HepG2 (cell line): ENCODE measurements around the gene TOP1. TPM values are rescaled to one million over a fixed set of nuclear protein-coding genes. Genes with fewer than 3 reads are reported as not detected.

Experiments used
- FIP1L1 ChIP-seq: fragments of 200-400 bp; formaldehyde crosslinking; IDR thresholded peaks from 2 replicates; pipeline ENCODE4 v1.6.1; 2018; ENCODE audit warnings: low read depth, mild to moderate bottlenecking, low read length, moderate library complexity, borderline replicate concordance; ENCODE audit not compliant: insufficient read depth
- FOSL1 ChIP-seq: sonication (generic); formaldehyde crosslinking; IDR thresholded peaks from 2 replicates; pipeline ENCODE4 v1.9.0; 2021; ENCODE audit warnings: missing genetic modification reagents, borderline replicate concordance
- JARID2 ChIP-seq: sonication (generic); formaldehyde crosslinking; IDR thresholded peaks from 2 replicates; pipeline ENCODE4 v1.8.1; 2023; ENCODE audit warnings: missing genetic modification reagents, inconsistent platforms; ENCODE audit not compliant: insufficient replicate concordance
- PHB2 ChIP-seq: fragments of 450-650 bp; IDR thresholded peaks from 2 replicates; pipeline ENCODE4 v1.6.1; 2018; ENCODE audit not compliant: partially characterized antibody
- RNF219 ChIP-seq: sonication (generic); formaldehyde crosslinking; IDR thresholded peaks from 2 replicates; pipeline ENCODE4 v1.5.0; 2020; ENCODE audit warnings: mild to moderate bottlenecking, missing genetic modification reagents
- SALL1 ChIP-seq: sonication (generic); formaldehyde crosslinking; IDR thresholded peaks from 2 replicates; pipeline ENCODE4 v1.8.0; 2022; ENCODE audit warnings: mild to moderate bottlenecking, missing genetic modification reagents
- SKI ChIP-seq: fragments of 450-650 bp; IDR thresholded peaks from one replicate; pipeline ENCODE4 v1.6.1; 2018; ENCODE audit warnings: mild to moderate bottlenecking; ENCODE audit not compliant: partially characterized antibody
- STAT6 ChIP-seq: sonication (generic); formaldehyde crosslinking; IDR thresholded peaks from 2 replicates; pipeline ENCODE4 v1.4.0; 2020; ENCODE audit warnings: missing genetic modification reagents, mild to moderate bottlenecking, borderline replicate concordance
- TFDP2 ChIP-seq: sonication (generic); formaldehyde crosslinking; IDR thresholded peaks from 2 replicates; pipeline ENCODE4 v1.4.0; 2020; ENCODE audit warnings: missing genetic modification reagents
- TSC22D2 ChIP-seq: sonication (generic); formaldehyde crosslinking; IDR thresholded peaks from 2 replicates; pipeline ENCODE4 v1.5.1; 2020; ENCODE audit warnings: missing genetic modification reagents, mild to moderate bottlenecking, borderline replicate concordance
- ZGPAT ChIP-seq: IDR thresholded peaks from 2 replicates; pipeline ENCODE4 v1.6.1; 2016; ENCODE audit warnings: mild to moderate bottlenecking
- ZNF225 ChIP-seq: sonication (generic); formaldehyde crosslinking; IDR thresholded peaks from 2 replicates; pipeline ENCODE4 v1.4.0; 2020; ENCODE audit warnings: mild to moderate bottlenecking, missing genetic modification reagents
- ZNF253 ChIP-seq: sonication (generic); formaldehyde crosslinking; IDR thresholded peaks from 2 replicates; pipeline ENCODE4 v1.8.0; 2022; ENCODE audit warnings: mild to moderate bottlenecking, missing genetic modification reagents, borderline replicate concordance
- ZNF556 ChIP-seq: sonication (generic); formaldehyde crosslinking; IDR thresholded peaks from 2 replicates; pipeline ENCODE4 v1.4.0; 2020; ENCODE audit warnings: mild to moderate bottlenecking, missing genetic modification reagents, borderline replicate concordance
- ZNF567 ChIP-seq: sonication (generic); formaldehyde crosslinking; IDR thresholded peaks from 2 replicates; pipeline ENCODE4 v1.8.1; 2023; ENCODE audit warnings: mild to moderate bottlenecking, missing genetic modification reagents, borderline replicate concordance
- ZNF639 ChIP-seq: conservative IDR thresholded peaks from 2 replicates; pipeline ENCODE4 v1.6.1; 2018; ENCODE audit warnings: missing genetic modification reagents
- ZSCAN9 ChIP-seq: IDR thresholded peaks from 2 replicates; pipeline ENCODE4 v1.6.1; 2016; ENCODE audit warnings: borderline replicate concordance
- polyA plus RNA-seq, 8 experiments: library from polyadenylated mRNA; depleted of rRNA in 3 of 8; stranded (reverse) in 7 of 8; unstranded in 1 of 8; fragments of >200 nt; fragmentation: Illumina TruSeq in 4 of 8; extraction: Trizol in 4 of 8; gene quantifications; 2 replicates each; pipeline versions ENCODE4 v1.2.1 to v1.2.3, GENCODE V29; 2011 to 2016; ENCODE audit warnings: low read depth in 4 of 8, missing spikeins in 1 of 8, mixed read lengths in 1 of 8; ENCODE audit not compliant: insufficient read depth in 1 of 8
- total RNA-seq, 5 experiments: library from RNA; depleted of rRNA; stranded (reverse); fragments of >200 nt; fragmentation: Illumina TruSeq; extraction: Trizol; gene quantifications; 2 replicates each; pipeline ENCODE4 v1.2.3, GENCODE V29; 2016; ENCODE audit warnings: low read depth in 1 of 5

TOP1 gene
- total and polyA plus RNA-seq, 2 of the 13 experiments (the other 11 are each of a cell fraction or from before 2014, with no cell fraction given): 10.2 to 19.4 TPM

- TF ChIP-seq ZGPAT (CRISPR knock-in tag) (0 out of 2 replicates have a peak, but pooled peaks have one; percentile 42), STAT6 (CRISPR knock-in tag) (no peak), ZSCAN9 (CRISPR knock-in tag) (no peak), ZNF253 (CRISPR knock-in tag) (no peak), ZNF225 (no peak), ZNF639 (CRISPR knock-in tag) (no peak), TSC22D2 (CRISPR knock-in tag) (no peak), ZNF556 (CRISPR knock-in tag) (no peak), JARID2 (CRISPR knock-in tag) (no peak), ZNF567 (CRISPR knock-in tag) (no peak), SKI (peak; percentile 82), RNF219 (CRISPR knock-in tag) (no peak), SALL1 (CRISPR knock-in tag) (peak; percentile 54), FOSL1 (CRISPR knock-in tag) (peak; percentile 76), FIP1L1 (no peak), TFDP2 (CRISPR knock-in tag) (no peak), PHB2 (no peak)
Observed at GRCh38 chr20:41151134-41151869, 122.7 kb downstream of the TOP1 start (continued).
